ENCODE data around the gene TMEM267.

TMEM267 gene

DNA sequence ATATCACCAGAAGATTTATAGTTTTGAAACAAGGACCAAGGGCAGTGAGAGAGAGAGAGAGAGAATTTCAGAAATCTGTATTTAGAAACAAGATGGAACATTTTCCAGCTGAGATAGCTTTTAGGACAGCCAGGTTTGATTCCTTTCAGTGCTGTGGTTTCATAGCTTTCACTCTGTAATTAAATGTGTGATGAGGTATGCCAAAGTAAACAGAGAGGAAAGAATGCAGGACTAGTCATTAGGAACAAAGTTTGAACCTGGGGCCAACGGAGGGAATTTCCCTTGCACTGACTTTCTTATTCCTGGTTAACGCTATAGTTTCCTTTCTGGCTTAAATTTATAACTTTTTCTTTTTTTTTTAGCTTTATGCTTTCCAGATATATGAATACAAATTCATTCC is 61.5 kb downstream of the TMEM267 start:
- peaks cover 6% of the 10 kb centered on the region for H3K27me3 ChIP-seq (ENCODE audit: insufficient read depth, low read depth, severe bottlenecking)
- DNase-seq, result no peak
- TF ChIP-seq, protein P1, sequence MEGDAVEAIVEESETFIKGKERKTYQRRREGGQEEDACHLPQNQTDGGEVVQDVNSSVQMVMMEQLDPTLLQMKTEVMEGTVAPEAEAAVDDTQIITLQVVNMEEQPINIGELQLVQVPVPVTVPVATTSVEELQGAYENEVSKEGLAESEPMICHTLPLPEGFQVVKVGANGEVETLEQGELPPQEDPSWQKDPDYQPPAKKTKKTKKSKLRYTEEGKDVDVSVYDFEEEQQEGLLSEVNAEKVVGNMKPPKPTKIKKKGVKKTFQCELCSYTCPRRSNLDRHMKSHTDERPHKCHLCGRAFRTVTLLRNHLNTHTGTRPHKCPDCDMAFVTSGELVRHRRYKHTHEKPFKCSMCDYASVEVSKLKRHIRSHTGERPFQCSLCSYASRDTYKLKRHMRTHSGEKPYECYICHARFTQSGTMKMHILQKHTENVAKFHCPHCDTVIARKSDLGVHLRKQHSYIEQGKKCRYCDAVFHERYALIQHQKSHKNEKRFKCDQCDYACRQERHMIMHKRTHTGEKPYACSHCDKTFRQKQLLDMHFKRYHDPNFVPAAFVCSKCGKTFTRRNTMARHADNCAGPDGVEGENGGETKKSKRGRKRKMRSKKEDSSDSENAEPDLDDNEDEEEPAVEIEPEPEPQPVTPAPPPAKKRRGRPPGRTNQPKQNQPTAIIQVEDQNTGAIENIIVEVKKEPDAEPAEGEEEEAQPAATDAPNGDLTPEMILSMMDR (IDR thresholded peaks at IDR 0.05; ENCODE audit: low read depth, low read length), result no peak
- no peak overlapping the region for H3K27ac ChIP-seq
- H3K4me3 ChIP-seq (ENCODE audit: low read depth, low read length), result no peak overlapping the region
- no peaks in the 10 kb centered on the region for H3K36me3 ChIP-seq
- H3K9me3 ChIP-seq (ENCODE audit: severe bottlenecking), result no peaks in the 10 kb centered on the region

DNA sequence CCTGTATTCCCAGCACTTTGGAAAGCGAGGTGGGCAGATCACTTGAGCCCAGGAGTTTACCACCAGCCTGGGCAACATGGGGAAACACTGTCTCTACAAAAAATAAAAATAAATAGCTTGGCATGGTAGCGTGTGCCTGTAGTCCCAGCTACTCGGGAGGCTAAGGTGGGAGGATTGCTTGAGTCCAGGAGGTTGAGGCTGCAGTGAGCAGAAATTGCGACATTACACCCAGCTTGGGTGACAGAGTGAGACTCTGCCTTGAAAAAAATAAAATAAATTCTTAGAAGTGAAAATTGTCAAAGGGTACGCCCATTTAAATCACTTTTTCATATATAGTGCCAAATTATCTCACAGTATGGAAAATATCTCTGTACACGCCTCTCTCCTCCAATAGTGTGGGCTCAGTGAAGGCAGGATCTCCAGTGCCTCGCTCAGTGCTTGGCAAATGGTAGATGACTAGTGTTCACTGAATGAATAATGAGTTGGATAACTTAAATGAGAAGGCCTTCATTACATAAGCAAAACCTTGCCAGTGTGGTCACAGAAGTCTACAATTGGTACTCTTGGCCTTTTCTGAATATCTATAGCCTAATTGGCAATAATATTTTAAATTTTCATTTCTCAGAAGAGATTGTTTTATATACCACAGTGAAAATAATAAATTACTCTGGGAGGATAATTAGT is 62.1 kb downstream of the TMEM267 start:
- TF ChIP-seq, protein P1 (IDR thresholded peaks at IDR 0.05; ENCODE audit: low read depth, low read length), result no peak
- H3K27me3 ChIP-seq (ENCODE audit: insufficient read depth, low read depth, severe bottlenecking), result peaks cover 6% of the 10 kb centered on the region
- DNase-seq, result no peak

DNA sequence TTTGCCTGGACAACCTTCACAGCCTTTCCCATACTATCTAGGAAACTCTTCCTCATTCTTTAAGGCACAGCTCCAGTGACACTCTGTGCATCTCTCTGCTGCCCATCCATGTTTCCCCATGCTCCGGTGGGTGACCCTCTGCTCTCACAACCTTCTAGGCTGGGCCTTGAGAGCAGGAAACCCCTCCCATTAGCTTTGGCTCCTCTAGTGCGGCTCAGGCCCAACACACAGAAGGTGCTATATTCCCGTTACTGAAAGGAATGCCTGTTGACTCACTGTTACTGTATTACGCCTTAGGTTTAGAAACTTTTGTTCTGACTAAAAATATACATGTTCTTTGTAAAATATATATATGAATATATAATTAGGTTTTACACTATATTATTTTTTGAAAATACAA is 63.4 kb downstream of the TMEM267 start:
- no peak for DNase-seq
- no peaks in the 10 kb centered on the region for H3K36me3 ChIP-seq
- TF ChIP-seq, protein P1 (IDR thresholded peaks at IDR 0.05; ENCODE audit: low read depth, low read length), result no peak
- H3K9me3 ChIP-seq (ENCODE audit: severe bottlenecking), result no peaks in the 10 kb centered on the region
- H3K27ac ChIP-seq, result no peak overlapping the region
- H3K27me3 ChIP-seq (ENCODE audit: insufficient read depth, low read depth, severe bottlenecking), result peaks cover 6% of the 10 kb centered on the region
- H3K4me3 ChIP-seq (ENCODE audit: low read depth, low read length), result no peak overlapping the region

More for the DNA sequence above, 62.1 kb downstream of the TMEM267 start:
- H3K27ac ChIP-seq, result no peak overlapping the region
- H3K4me3 ChIP-seq (ENCODE audit: low read depth, low read length), result no peak overlapping the region
- no peaks in the 10 kb centered on the region for H3K36me3 ChIP-seq
- no peaks in the 10 kb centered on the region for H3K9me3 ChIP-seq (ENCODE audit: severe bottlenecking)

DNA sequence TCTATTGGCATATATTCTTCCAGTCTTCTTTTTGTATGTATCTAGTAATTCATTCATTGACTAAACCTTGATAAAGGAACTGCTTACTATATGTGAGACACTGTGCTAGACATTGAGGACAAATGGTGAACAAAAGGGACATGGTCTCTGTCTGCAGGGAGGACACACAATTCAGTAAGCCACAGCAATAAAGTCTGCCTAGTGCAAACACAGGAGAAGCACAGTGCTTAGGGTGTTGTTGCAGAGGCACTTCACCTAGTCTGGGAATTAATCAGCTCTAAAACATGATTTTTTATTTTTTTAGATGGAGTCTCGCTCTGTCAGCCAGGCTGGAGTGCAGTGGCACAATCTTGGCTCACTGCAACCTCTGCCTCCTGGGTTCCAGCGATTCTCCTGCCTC is 65.1 kb downstream of the TMEM267 start:
- Histone ChIP-seq H3K9me3 (ENCODE audit: severe bottlenecking) (no peaks in the 10 kb centered on the region), H3K4me3 (ENCODE audit: low read depth, low read length) (no peak overlapping the region), H3K36me3 (no peaks in the 10 kb centered on the region), H3K27me3 (ENCODE audit: insufficient read depth, low read depth, severe bottlenecking) (peaks cover 6% of the 10 kb centered on the region), H3K27ac (no peak overlapping the region)
- DNase-seq, result no peak
- TF ChIP-seq, protein P1 (IDR thresholded peaks at IDR 0.05; ENCODE audit: low read depth, low read length), result no peak

DNA sequence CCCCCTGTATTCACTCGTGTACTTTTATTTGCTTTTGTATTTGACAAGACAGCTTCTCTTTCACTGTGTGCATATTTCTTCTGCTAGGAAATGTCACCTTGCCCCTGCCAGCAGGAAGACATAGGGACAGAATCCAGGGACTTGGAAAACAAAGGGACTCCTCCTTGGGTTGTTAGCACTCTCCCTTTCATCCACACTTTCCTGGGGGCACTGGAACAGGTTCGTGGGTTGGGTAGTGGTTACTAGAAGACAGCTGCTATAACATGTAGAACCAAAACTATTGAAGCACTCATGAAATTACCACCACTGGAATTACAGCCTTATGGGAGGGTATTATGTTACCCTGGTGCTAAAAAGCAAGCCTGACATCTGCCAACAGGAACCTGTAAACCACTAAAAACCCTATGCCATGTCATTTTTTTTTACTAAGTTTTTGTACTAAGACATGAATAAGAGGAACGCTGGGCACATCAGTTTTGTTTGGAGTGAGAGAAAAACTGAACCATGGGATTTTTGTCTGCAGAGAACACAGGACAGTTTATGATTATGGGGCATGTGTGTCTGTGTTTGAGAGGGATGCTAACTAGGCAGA is 66.8 kb downstream of the TMEM267 start:
- Histone ChIP-seq H3K4me3 (ENCODE audit: low read depth, low read length) (no peak overlapping the region), H3K27ac (no peak overlapping the region), H3K36me3 (no peaks in the 10 kb centered on the region), H3K9me3 (ENCODE audit: severe bottlenecking) (no peaks in the 10 kb centered on the region), H3K27me3 (ENCODE audit: insufficient read depth, low read depth, severe bottlenecking) (peaks cover 6% of the 10 kb centered on the region)
- DNase-seq, result no peak
- TF ChIP-seq, protein P1 (IDR thresholded peaks at IDR 0.05; ENCODE audit: low read depth, low read length), result no peak
